ENCODE data around the gene NPRL2.

- no peak for TF ChIP-seq ZBTB7A (IDR thresholded peaks at IDR 0.05; ENCODE audit: low read depth)
- no peak for TF ChIP-seq NFIC (IDR thresholded peaks at IDR 0.05)
- TF ChIP-seq TCF12 (IDR thresholded peaks at IDR 0.05; ENCODE audit: low read depth) = no peak
- TF ChIP-seq CEBPB (IDR thresholded peaks at IDR 0.05) = no peak
- TF ChIP-seq EP300 (IDR thresholded peaks at IDR 0.05; ENCODE audit: borderline replicate concordance) = no peak
- no peak for TF ChIP-seq MAX (IDR thresholded peaks at IDR 0.05)
- no peak for TF ChIP-seq RAD21 (IDR thresholded peaks at IDR 0.05; ENCODE audit: low read depth)
- no peak for TF ChIP-seq CREB1 (IDR thresholded peaks at IDR 0.05; ENCODE audit: low read depth)
Measured at GRCh38 chr3:50333744-50334328, 16.7 kb downstream of the NPRL2 start.

Measured in Ishikawa (cell line).